ENCODE results near the gene EREG. TPM values are rescaled to one million over a fixed set of nuclear protein-coding genes. Genes with fewer than 3 reads are reported as not detected.

Gene EREG
- total RNA-seq, 4 donors from 2014 or later = 1.2 to 4.0 (median 4.0) TPM; not detected in 1

DNA sequence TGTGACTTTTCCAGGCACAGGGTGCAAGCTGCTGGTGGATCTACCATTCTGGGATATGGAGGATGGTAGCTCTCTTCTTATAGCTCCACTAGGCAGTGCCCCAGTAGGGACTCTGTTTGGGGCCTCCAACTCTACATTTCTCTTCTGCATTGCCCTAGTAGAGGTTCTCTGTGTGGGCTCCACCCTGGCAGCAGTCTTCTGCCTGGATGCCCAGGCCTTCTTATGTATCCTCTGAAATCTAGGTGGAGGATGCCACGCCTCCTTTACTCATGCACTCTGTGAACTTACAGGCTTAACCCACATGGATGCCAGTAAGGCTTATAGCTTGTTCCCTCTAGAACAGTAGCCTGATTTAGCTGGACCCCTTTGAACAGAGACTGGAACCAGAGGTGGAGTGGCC, 20.9 kb upstream of the EREG start:
- H3K4me3 ChIP-seq = no peak overlapping the region
- in situ Hi-C loops (cut with MboI; ENCODE audit: low pct_ligation_motif_present in 1 of 4, low pct_unique_long_range_greater_than_20kb in 1 of 4, low sequenced_read_pairs in 3 of 4) = no loop called here
- intact Hi-C loops (cut with DNase I; ENCODE audit: low total_unique reads) = no loop called here

DNA sequence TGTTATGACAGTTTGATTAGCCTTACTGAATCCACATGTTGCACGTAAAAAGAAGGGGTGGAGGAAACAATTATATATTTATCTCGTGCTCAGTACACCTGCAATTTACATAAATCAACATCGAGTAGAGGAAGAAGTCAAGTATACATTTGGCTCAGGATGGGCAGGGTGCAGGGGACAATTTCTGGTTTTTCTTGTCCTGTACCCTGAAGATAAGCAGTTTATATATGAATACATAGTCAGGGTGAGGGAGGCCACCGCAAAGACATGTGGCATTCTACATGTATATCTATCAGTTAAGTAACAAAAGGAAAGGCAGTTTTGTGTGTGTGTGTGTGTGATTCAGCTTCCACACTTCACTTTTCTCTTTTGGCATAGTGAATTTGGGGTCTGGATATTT, 11.1 kb upstream of the EREG start:
- TF ChIP-seq POLR2A (IDR thresholded peaks at IDR 0.05) = no peak
- TF ChIP-seq, protein P1, sequence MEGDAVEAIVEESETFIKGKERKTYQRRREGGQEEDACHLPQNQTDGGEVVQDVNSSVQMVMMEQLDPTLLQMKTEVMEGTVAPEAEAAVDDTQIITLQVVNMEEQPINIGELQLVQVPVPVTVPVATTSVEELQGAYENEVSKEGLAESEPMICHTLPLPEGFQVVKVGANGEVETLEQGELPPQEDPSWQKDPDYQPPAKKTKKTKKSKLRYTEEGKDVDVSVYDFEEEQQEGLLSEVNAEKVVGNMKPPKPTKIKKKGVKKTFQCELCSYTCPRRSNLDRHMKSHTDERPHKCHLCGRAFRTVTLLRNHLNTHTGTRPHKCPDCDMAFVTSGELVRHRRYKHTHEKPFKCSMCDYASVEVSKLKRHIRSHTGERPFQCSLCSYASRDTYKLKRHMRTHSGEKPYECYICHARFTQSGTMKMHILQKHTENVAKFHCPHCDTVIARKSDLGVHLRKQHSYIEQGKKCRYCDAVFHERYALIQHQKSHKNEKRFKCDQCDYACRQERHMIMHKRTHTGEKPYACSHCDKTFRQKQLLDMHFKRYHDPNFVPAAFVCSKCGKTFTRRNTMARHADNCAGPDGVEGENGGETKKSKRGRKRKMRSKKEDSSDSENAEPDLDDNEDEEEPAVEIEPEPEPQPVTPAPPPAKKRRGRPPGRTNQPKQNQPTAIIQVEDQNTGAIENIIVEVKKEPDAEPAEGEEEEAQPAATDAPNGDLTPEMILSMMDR (IDR thresholded peaks at IDR 0.05) = no peak
- no peak for TF ChIP-seq POLR2AphosphoS5 (IDR thresholded peaks at IDR 0.05)
- no peak for TF ChIP-seq EP300 (IDR thresholded peaks at IDR 0.05; ENCODE audit: low read depth)
- no peaks in the 10 kb centered on the region for H3K4me1 ChIP-seq
- no peak overlapping the region for H3K27ac ChIP-seq
- no peaks in the 10 kb centered on the region for H3K9me3 ChIP-seq
- H3K27me3 ChIP-seq = no peaks in the 10 kb centered on the region
- no peak overlapping the region for H3K4me3 ChIP-seq
- no peaks in the 10 kb centered on the region for H3K36me3 ChIP-seq
- 12 to 21% methylated on average over 3 to 4 of the region's 4 CpGs for WGBS, 2 donors (ENCODE audit: low coverage in 1 of 2)
- intact Hi-C loops (cut with DNase I; ENCODE audit: low total_unique reads) = no loop called here
- no peak for DNase-seq
- in situ Hi-C loops (cut with MboI; ENCODE audit: low pct_ligation_motif_present in 1 of 4, low pct_unique_long_range_greater_than_20kb in 1 of 4, low sequenced_read_pairs in 3 of 4) = no loop called here

More for the DNA sequence above, 20.9 kb upstream of the EREG start:
- Histone ChIP-seq H3K9me3 (peaks cover 7 to 13% of the 10 kb centered on the region in 2 donors), H3K27ac (no peak overlapping the region), H3K4me1 (no peaks in the 10 kb centered on the region), H3K36me3 (no peaks in the 10 kb centered on the region), H3K27me3 (no peaks in the 10 kb centered on the region)
- WGBS, 2 donors (ENCODE audit: low coverage in 1 of 2) = 77% methylated on average over 1 of the region's 1 CpG; no CpG with 5 or more reads in 1 of the 2 donors
- TF ChIP-seq, protein P1 (IDR thresholded peaks at IDR 0.05) = no peak
- TF ChIP-seq EP300 (IDR thresholded peaks at IDR 0.05; ENCODE audit: low read depth) (no peak), POLR2AphosphoS5 (IDR thresholded peaks at IDR 0.05) (no peak), POLR2A (IDR thresholded peaks at IDR 0.05) (no peak)
- DNase-seq = no peak

DNA sequence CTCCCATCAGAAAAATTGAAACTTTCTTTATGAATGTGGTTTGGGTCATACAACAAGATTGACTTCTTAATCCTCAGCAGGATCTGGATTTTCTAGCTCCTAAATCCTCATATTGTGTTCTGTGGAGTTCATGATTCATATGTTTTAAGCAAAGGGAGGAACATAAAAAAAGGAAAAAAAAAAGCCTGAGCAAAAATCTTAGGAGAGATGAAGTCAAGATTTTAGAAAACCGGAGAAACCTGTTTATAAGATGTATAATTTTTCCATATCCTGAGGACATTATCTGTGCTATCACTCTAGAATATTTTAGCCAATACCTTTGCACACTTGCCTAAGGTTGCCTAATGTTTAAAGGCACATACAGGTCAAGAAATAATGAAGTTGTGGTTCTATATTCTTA, 7.0 kb upstream of the EREG start:
- H3K4me3 ChIP-seq = no peak overlapping the region
- no peak for TF ChIP-seq POLR2AphosphoS5 (IDR thresholded peaks at IDR 0.05)
- TF ChIP-seq POLR2A (IDR thresholded peaks at IDR 0.05) = no peak
- TF ChIP-seq, protein P1 (IDR thresholded peaks at IDR 0.05) = no peak
- no peak for TF ChIP-seq EP300 (IDR thresholded peaks at IDR 0.05; ENCODE audit: low read depth)
- 70 to 72% methylated on average over 1 of the region's 1 CpG for WGBS, 2 donors (ENCODE audit: low coverage in 1 of 2)
- H3K36me3 ChIP-seq = no peaks in the 10 kb centered on the region
- DNase-seq = no peak
- H3K4me1 ChIP-seq = no peaks in the 10 kb centered on the region
- no peak overlapping the region for H3K27ac ChIP-seq
- H3K9me3 ChIP-seq = no peaks in the 10 kb centered on the region
- intact Hi-C loops (cut with DNase I; ENCODE audit: low total_unique reads) = no loop called here
- in situ Hi-C loops (cut with MboI; ENCODE audit: low pct_ligation_motif_present in 1 of 4, low pct_unique_long_range_greater_than_20kb in 1 of 4, low sequenced_read_pairs in 3 of 4) = no loop called here
- H3K27me3 ChIP-seq = no peaks in the 10 kb centered on the region

DNA sequence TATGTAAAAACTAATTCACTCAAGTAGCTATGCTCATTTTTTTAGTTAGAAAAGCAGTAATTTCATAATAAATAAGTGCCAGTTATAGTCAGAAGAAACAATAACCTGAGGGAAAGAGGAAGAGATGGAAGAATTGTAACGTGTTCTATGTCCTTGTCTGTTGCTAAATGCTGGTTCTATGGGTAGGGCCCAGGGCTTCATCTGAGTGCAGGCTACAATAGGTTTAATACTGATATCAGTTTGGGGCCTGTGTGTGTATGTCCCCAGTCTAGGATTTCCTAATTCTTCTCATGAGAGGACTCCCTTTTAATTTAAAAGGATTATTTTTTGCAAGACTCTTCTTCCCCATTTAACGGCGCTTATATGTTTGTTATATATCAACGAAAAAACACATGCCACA, 3.3 kb upstream of the EREG start:
- Histone ChIP-seq H3K36me3 (no peaks in the 10 kb centered on the region), H3K27ac (no peak overlapping the region), H3K9me3 (no peaks in the 10 kb centered on the region), H3K4me3 (no peak overlapping the region), H3K27me3 (peaks cover 14% of the 10 kb centered on the region), H3K4me1 (peaks cover 0 to 20% (median 13%) of the 10 kb centered on the region in 4 donors)
- intact Hi-C loops (cut with DNase I; ENCODE audit: low total_unique reads) (no loop called here), in situ Hi-C loops (cut with MboI; ENCODE audit: low pct_ligation_motif_present in 1 of 4, low pct_unique_long_range_greater_than_20kb in 1 of 4, low sequenced_read_pairs in 3 of 4) (no loop called here)
- WGBS, 2 donors (ENCODE audit: low coverage in 1 of 2) = 79 to 81% methylated on average over 4 of the region's 4 CpGs
- TF ChIP-seq, protein P1 (IDR thresholded peaks at IDR 0.05) = no peak
- DNase-seq = no peak
